GM12891 (cell line): ENCODE results near the gene DEFB119.

ENCODE experiments used
- POLR2AphosphoS5 ChIP-seq: IDR thresholded peaks from 2 replicates; pipeline ENCODE4 v1.6.1; 2011; ENCODE audit warnings: low read depth, low read length, control low read depth
- TAF1 ChIP-seq: IDR thresholded peaks from 2 replicates; pipeline ENCODE4 v1.6.1; 2011; ENCODE audit warnings: low read depth, low read length, control low read depth

GRCh38 chr20:31363295-31363694 is 27.1 kb downstream of the DEFB119 start:
- TF ChIP-seq TAF1: no peak
- no peak for TF ChIP-seq POLR2AphosphoS5
